Measurements from ENCODE around the gene CDH5. TPM values are rescaled to one million over a fixed set of nuclear protein-coding genes. Genes with fewer than 3 reads are reported as not detected.

The CDH5 gene
- total and polyA plus RNA-seq, 2 of the 13 experiments (the other 11 are each of a cell fraction or from before 2014, with no cell fraction given), result 0.71 to 1.1 TPM

GRCh38 chr16:66369055-66369592 is 2.6 kb downstream of the CDH5 start:
- no TSS peak for BruUV-seq (replicated peaks)
- H3K9ac ChIP-seq (ENCODE audit: insufficient read depth, low read depth, low read length), result no peak overlapping the region
- H3K36me3 ChIP-seq (replicated peaks in 1 of 2; ENCODE audit: control insufficient read depth in 1 of 2, insufficient read depth in 2 of 2, low read length in 2 of 2), result no peaks in the 10 kb centered on the region
- H3K4me2 ChIP-seq (ENCODE audit: low read depth, low read length), result no peak overlapping the region
- no peak overlapping the region for H2AFZ ChIP-seq (ENCODE audit: low read length)
- peaks cover 11 to 27% of the 10 kb centered on the region in 2 experiments; a peak in 4 of 5 replicates for H3K27me3 ChIP-seq (ENCODE audit: control insufficient read depth in 1 of 2, insufficient read depth in 2 of 2, low read length in 2 of 2)
- in situ Hi-C loops (cut with HindIII; ENCODE audit: extremely low pct_ligation_motif_present, low pct_unique_long_range_greater_than_20kb) (no loop called here), intact Hi-C loops (cut with micrococcal nuclease; ENCODE audit: unreplicated experiment) (no loop called here)
- ChIA-PET CTCF (ENCODE audit: low intra/inter-chr PET ratio, low total read pairs) (no interaction called here), POLR2A (no interaction called here)
- WGBS (ENCODE audit: low lambda C conversion rate), result 17% methylated on average over 5 of the region's 5 CpGs
- peaks cover 38% of the 10 kb centered on the region for H3K4me1 ChIP-seq (ENCODE audit: insufficient read depth, low read length)
- TF ChIP-seq SP2 (CRISPR knock-in tag; IDR thresholded peaks at IDR 0.05), result no peak
- no peak for TF ChIP-seq KDM3A (CRISPR knock-in tag; IDR thresholded peaks at IDR 0.05; ENCODE audit: low read depth)
- no peak for TF ChIP-seq BHLHE40 (IDR thresholded peaks at IDR 0.05; ENCODE audit: low read length)
- TF ChIP-seq ZC3H13 (CRISPR knock-in tag; IDR thresholded peaks at IDR 0.05), result no peak
- peak; percentile 65; the same call in 1 of the 2 replicates for TF ChIP-seq ZKSCAN1 (IDR thresholded peaks at IDR 0.05; ENCODE audit: low read length)
- TF ChIP-seq MTF2 (CRISPR knock-in tag; IDR thresholded peaks at IDR 0.05; ENCODE audit: borderline replicate concordance), result no peak
- no peak for TF ChIP-seq NCOR1 (IDR thresholded peaks at IDR 0.05; ENCODE audit: borderline replicate concordance, low read length)
- no peak for TF ChIP-seq RBM22 (optimal IDR thresholded peaks at IDR 0.05; ENCODE audit: low read length)
- H3K27ac ChIP-seq (ENCODE audit: extremely low read length, insufficient read depth, low read length), result no peak overlapping the region
- H3K9me3 ChIP-seq (ENCODE audit: low read length), result no peaks in the 10 kb centered on the region
- FAIRE-seq (no peak), DNase-seq (ENCODE audit: low spot score) (no peak), ATAC-seq (no peak)
- H3K79me2 ChIP-seq (ENCODE audit: insufficient read depth, low read length), result no peaks in the 10 kb centered on the region
- H3K4me3 ChIP-seq (replicated peaks in 1 of 3; ENCODE audit: insufficient read depth in 1 of 3, low read depth in 2 of 3, low read length in 3 of 3), result no peak overlapping the region
- no peaks in the 10 kb centered on the region for H4K20me1 ChIP-seq (ENCODE audit: insufficient read depth, low read length)

- H3K4me2 ChIP-seq (ENCODE audit: low read depth, low read length), result peak overlapping the region; percentile 35; the same call in 1 of the 2 replicates
- POLR2A ChIA-PET, result no interaction called here
- H3K36me3 ChIP-seq (replicated peaks in 1 of 2; ENCODE audit: control insufficient read depth in 1 of 2, insufficient read depth in 2 of 2, low read length in 2 of 2), result no peaks in the 10 kb centered on the region
- intact Hi-C loops (cut with micrococcal nuclease; ENCODE audit: unreplicated experiment) (no loop called here), in situ Hi-C loops (cut with HindIII; ENCODE audit: extremely low pct_ligation_motif_present, low pct_unique_long_range_greater_than_20kb) (no loop called here)
- no peak overlapping the region for H3K27ac ChIP-seq (ENCODE audit: extremely low read length, insufficient read depth, low read length)
- H3K9ac ChIP-seq (ENCODE audit: insufficient read depth, low read depth, low read length), result no peak overlapping the region
- no peak for DNase-seq (ENCODE audit: low spot score)
- H3K79me2 ChIP-seq (ENCODE audit: insufficient read depth, low read length), result no peaks in the 10 kb centered on the region
- BruUV-seq (replicated peaks), result no TSS peak
- peaks cover 11 to 17% of the 10 kb centered on the region in 2 experiments; a peak in 4 of 5 replicates for H3K27me3 ChIP-seq (ENCODE audit: control insufficient read depth in 1 of 2, insufficient read depth in 2 of 2, low read length in 2 of 2)
- H2AFZ ChIP-seq (ENCODE audit: low read length), result no peak overlapping the region
- no peak for FAIRE-seq
- CTCF ChIA-PET (ENCODE audit: low intra/inter-chr PET ratio, low total read pairs), result no interaction called here
- H4K20me1 ChIP-seq (ENCODE audit: insufficient read depth, low read length), result no peaks in the 10 kb centered on the region
- H3K4me1 ChIP-seq (ENCODE audit: insufficient read depth, low read length), result peaks cover 26% of the 10 kb centered on the region
- no peak overlapping the region for H3K4me3 ChIP-seq (replicated peaks in 1 of 3; ENCODE audit: insufficient read depth in 1 of 3, low read depth in 2 of 3, low read length in 3 of 3)
- H3K9me3 ChIP-seq (ENCODE audit: low read length), result no peaks in the 10 kb centered on the region
- 24% methylated on average over 9 of the region's 9 CpGs for WGBS (ENCODE audit: low lambda C conversion rate)
- peak; percentile 33 for ATAC-seq
- TF ChIP-seq, protein P1, sequence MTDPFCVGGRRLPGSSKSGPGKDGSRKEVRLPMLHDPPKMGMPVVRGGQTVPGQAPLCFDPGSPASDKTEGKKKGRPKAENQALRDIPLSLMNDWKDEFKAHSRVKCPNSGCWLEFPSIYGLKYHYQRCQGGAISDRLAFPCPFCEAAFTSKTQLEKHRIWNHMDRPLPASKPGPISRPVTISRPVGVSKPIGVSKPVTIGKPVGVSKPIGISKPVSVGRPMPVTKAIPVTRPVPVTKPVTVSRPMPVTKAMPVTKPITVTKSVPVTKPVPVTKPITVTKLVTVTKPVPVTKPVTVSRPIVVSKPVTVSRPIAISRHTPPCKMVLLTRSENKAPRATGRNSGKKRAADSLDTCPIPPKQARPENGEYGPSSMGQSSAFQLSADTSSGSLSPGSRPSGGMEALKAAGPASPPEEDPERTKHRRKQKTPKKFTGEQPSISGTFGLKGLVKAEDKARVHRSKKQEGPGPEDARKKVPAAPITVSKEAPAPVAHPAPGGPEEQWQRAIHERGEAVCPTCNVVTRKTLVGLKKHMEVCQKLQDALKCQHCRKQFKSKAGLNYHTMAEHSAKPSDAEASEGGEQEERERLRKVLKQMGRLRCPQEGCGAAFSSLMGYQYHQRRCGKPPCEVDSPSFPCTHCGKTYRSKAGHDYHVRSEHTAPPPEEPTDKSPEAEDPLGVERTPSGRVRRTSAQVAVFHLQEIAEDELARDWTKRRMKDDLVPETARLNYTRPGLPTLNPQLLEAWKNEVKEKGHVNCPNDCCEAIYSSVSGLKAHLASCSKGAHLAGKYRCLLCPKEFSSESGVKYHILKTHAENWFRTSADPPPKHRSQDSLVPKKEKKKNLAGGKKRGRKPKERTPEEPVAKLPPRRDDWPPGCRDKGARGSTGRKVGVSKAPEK (CRISPR knock-in tag; IDR thresholded peaks at IDR 0.05; ENCODE audit: borderline replicate concordance), result no peak
- TF ChIP-seq PRMT3 (CRISPR knock-in tag; IDR thresholded peaks at IDR 0.05; ENCODE audit: borderline replicate concordance, low read depth), result no peak
- TF ChIP-seq ZNF510 (CRISPR knock-in tag; IDR thresholded peaks at IDR 0.05; ENCODE audit: low read depth), result no peak
- no peak for TF ChIP-seq ZNF12 (CRISPR knock-in tag; IDR thresholded peaks at IDR 0.05)
- no peak for TF ChIP-seq ZNF605 (CRISPR knock-in tag; IDR thresholded peaks at IDR 0.05)
- no peak for TF ChIP-seq ZNF317 (CRISPR knock-in tag; IDR thresholded peaks at IDR 0.05)
- no peak for TF ChIP-seq GTF3A (CRISPR knock-in tag; conservative IDR thresholded peaks at IDR 0.05)
Observed at GRCh38 chr16:66370786-66371684, 4.5 kb downstream of the CDH5 start.

All from HepG2 (cell line).